Hepatocyte (in vitro differentiated cells): ENCODE measurements around the gene ZDHHC22. TPM values are rescaled to one million over a fixed set of nuclear protein-coding genes. Genes with fewer than 3 reads are reported as not detected.

Source experiments
- DNase-seq: peaks from one replicate; pipeline ENCODE4 v3.0.0-alpha.2; 2016; ENCODE audit warnings: low spot score
- H2AFZ ChIP-seq: fragments of 200-600 bp; sonication (generic); 2 replicates; pipeline ENCODE4 v1.6.0; 2016; ENCODE audit warnings: antibody characterized with exemption, mild to moderate bottlenecking
- H3K27ac ChIP-seq: fragments of 200-600 bp; sonication (generic); 2 replicates; pipeline ENCODE4 v1.5.1; 2016; ENCODE audit warnings: mild to moderate bottlenecking
- H3K27me3 ChIP-seq: fragments of 200-600 bp; sonication (generic); 2 replicates; pipeline ENCODE4 v1.6.1; 2016
- H3K36me3 ChIP-seq: fragments of 200-600 bp; sonication (generic); replicated peaks from 2 replicates; pipeline ENCODE4 v1.5.1; 2016; ENCODE audit warnings: low read depth; ENCODE audit not compliant: insufficient read depth
- H3K4me1 ChIP-seq: fragments of 200-600 bp; sonication (generic); 2 replicates; pipeline ENCODE4 v1.5.1; 2016; ENCODE audit warnings: mild to moderate bottlenecking, moderate library complexity; ENCODE audit not compliant: insufficient read depth
- H3K4me2 ChIP-seq: fragments of 200-600 bp; sonication (generic); 2 replicates; pipeline ENCODE4 v1.6.0; 2016
- H3K4me3 ChIP-seq: fragments of 200-600 bp; sonication (generic); 2 replicates; pipeline ENCODE4 v1.5.1; 2016; ENCODE audit warnings: mild to moderate bottlenecking
- H3K79me2 ChIP-seq: fragments of 200-600 bp; sonication (generic); 2 replicates; pipeline ENCODE4 v1.6.0; 2017; ENCODE audit warnings: mild to moderate bottlenecking
- H3K9me2 ChIP-seq: fragments of 200-600 bp; sonication (generic); replicated peaks from 2 replicates; pipeline ENCODE4 v1.6.0; 2017; ENCODE audit warnings: mild to moderate bottlenecking; ENCODE audit not compliant: insufficient read depth
- H3K9me3 ChIP-seq: fragments of 200-600 bp; sonication (generic); 2 replicates; pipeline ENCODE4 v1.5.1; 2016; ENCODE audit warnings: low read depth, mild to moderate bottlenecking
- H4K20me1 ChIP-seq: fragments of 200-600 bp; sonication (generic); 2 replicates; pipeline ENCODE4 v1.6.0; 2016; ENCODE audit warnings: mild to moderate bottlenecking; ENCODE audit not compliant: insufficient read depth, poor library complexity, severe bottlenecking
- EZH2 ChIP-seq: fragments of 200-600 bp; sonication (generic); IDR thresholded peaks from 2 replicates; pipeline ENCODE4 v1.6.1; 2016; ENCODE audit warnings: antibody characterized with exemption, mild to moderate bottlenecking, borderline replicate concordance
- EZH2phosphoT487 ChIP-seq: fragments of 200-600 bp; sonication (generic); IDR thresholded peaks from one replicate; pipeline ENCODE4 v1.6.1; 2018; ENCODE audit warnings: antibody characterized with exemption, mild to moderate bottlenecking, low read depth, moderate library complexity; ENCODE audit not compliant: unreplicated experiment, severe bottlenecking
- WGBS: methylation state at CpG from one replicate; pipeline ENCODE4 v1.1.6; 2016; ENCODE audit warnings: low lambda C conversion rate; ENCODE audit errors: missing lambda C conversion rate; 5-methylcytosine and 5-hydroxymethylcytosine counted together
- polyA plus RNA-seq: library from polyadenylated mRNA; unstranded; fragments of >200 nt; fragmentation: Nextera tagmentation; extraction: Ambion mirVana; gene quantifications from 2 replicates; pipeline ENCODE4 v1.2.1, GENCODE V29; 2016
- total RNA-seq: library from RNA; depleted of rRNA; stranded (reverse); fragments of >200 nt; gene quantifications from 2 replicates; pipeline ENCODE4 v1.2.3, GENCODE V29; 2014
- TF ChIP-seq, protein P1 (sequence below): fragments of 200-600 bp; sonication (generic); IDR thresholded peaks from 2 replicates; pipeline ENCODE4 v1.5.1; 2016; ENCODE audit warnings: antibody characterized with exemption, mild to moderate bottlenecking; ENCODE audit not compliant: poor library complexity

The ZDHHC22 gene
- total and polyA plus RNA-seq, 2 experiments from 2014 or later: not detected

DNA sequence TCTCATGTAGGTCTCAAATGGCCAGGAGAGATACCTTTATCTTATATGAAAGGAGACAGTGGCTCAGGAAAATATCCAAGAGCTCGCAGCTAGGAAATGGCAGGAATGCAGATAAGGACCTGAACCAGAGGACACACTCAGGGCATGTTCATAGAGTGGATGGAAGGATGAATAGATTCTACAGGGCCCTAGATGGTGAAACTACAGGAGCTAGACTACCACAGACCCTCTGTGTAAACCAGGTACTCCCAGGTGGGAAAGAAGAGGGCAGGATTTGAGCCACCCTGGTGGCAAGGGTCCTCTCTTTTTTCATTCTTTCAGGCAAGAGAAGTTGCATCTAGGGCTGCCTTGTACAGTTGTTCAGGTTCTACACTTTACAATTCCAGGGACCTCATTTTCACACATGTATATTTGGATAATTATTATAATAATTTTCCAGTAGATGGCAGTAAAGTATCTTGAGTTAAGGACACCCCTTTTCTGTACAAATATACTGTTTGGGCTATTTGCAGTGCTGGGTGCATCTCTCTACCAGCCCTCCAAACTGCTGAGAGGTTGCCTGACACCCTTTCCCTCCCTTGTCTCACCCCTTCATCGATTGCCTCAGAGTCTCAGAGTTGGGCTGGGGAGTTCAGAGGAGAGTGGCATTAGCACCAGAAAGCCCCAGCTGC lies 10.5 kb upstream of the ZDHHC22 start:
- H3K27ac ChIP-seq: no peak overlapping the region
- no peak for DNase-seq
- WGBS: 30% methylated on average over 2 of the region's 2 CpGs
- peaks cover 23% of the 10 kb centered on the region for H3K27me3 ChIP-seq
- H3K4me1 ChIP-seq: no peaks in the 10 kb centered on the region
- no peaks in the 10 kb centered on the region for H3K79me2 ChIP-seq
- no peaks in the 10 kb centered on the region for H3K9me3 ChIP-seq
- H3K36me3 ChIP-seq: no peaks in the 10 kb centered on the region
- H2AFZ ChIP-seq: no peak overlapping the region
- H4K20me1 ChIP-seq: no peaks in the 10 kb centered on the region
- TF ChIP-seq, protein P1, sequence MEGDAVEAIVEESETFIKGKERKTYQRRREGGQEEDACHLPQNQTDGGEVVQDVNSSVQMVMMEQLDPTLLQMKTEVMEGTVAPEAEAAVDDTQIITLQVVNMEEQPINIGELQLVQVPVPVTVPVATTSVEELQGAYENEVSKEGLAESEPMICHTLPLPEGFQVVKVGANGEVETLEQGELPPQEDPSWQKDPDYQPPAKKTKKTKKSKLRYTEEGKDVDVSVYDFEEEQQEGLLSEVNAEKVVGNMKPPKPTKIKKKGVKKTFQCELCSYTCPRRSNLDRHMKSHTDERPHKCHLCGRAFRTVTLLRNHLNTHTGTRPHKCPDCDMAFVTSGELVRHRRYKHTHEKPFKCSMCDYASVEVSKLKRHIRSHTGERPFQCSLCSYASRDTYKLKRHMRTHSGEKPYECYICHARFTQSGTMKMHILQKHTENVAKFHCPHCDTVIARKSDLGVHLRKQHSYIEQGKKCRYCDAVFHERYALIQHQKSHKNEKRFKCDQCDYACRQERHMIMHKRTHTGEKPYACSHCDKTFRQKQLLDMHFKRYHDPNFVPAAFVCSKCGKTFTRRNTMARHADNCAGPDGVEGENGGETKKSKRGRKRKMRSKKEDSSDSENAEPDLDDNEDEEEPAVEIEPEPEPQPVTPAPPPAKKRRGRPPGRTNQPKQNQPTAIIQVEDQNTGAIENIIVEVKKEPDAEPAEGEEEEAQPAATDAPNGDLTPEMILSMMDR: peak; percentile 45
- no peak for TF ChIP-seq EZH2phosphoT487
- no peaks in the 10 kb centered on the region for H3K9me2 ChIP-seq
- no peak overlapping the region for H3K4me2 ChIP-seq
- H3K4me3 ChIP-seq: no peak overlapping the region

DNA sequence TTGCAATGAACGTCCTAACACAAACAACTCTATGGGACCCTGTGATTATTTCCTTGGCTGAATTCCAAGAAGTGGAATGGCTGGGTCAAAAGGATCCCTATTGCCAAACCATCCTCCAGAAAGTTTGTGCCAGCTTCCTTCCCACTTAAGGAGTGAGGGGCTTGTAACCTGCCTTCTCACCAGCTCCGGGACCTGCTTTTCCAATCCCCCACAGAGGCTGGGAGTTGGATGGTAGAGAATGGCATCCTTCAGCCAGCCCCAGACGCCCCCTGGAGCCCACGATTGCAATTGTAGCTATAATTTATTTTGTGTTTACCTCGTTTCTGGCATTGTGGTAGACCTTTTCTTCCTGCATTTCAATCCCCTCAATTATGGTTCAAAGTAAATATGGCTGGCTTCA lies 9.7 kb upstream of the ZDHHC22 start:
- peaks cover 31% of the 10 kb centered on the region for H3K27me3 ChIP-seq
- TF ChIP-seq EZH2 (no peak), EZH2phosphoT487 (no peak)
- TF ChIP-seq, protein P1: peak; percentile 48
- no peak overlapping the region for H3K4me2 ChIP-seq
- H3K79me2 ChIP-seq: no peaks in the 10 kb centered on the region
- no peak overlapping the region for H3K4me3 ChIP-seq
- H3K36me3 ChIP-seq: no peaks in the 10 kb centered on the region
- H3K27ac ChIP-seq: no peak overlapping the region
- 14% methylated on average over 5 of the region's 5 CpGs for WGBS
- H4K20me1 ChIP-seq: no peaks in the 10 kb centered on the region
- H3K9me3 ChIP-seq: no peaks in the 10 kb centered on the region
- H3K4me1 ChIP-seq: no peaks in the 10 kb centered on the region
- no peak overlapping the region for H2AFZ ChIP-seq
- H3K9me2 ChIP-seq: no peaks in the 10 kb centered on the region
- DNase-seq: peak; percentile 32

DNA sequence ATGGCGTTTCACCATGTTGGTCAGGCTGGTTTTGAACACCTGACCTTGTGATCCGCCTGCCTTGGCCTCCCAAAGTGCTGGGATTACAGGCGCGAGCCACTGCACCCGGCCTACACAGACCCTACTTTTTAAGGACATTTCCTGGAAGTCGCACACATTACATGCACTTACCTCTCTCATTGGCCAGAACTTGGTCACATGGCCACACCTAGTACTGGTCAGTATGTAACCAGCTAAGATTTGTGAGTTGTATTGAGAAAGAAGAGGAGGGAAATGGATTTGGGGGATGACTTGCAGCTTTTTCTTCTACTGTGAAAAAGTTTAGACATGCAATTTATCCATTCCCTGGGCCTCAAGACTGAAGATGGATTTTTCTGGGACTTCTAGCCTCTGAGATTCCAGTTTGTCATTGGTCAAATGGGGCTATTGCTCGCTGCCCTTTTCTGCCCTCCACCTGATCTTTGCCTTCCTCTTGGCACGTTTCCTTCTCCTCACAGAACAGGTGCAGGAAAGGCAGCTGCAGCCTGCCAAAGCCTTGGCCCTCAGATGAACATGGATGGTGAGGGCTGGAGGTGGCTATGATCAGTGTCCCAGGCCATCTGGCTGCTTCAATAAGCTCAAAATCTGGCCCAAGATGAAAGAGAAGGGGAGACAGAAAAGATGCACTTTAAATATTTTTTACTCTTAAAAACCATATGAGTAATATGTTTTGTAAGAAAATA lies 7.1 kb upstream of the ZDHHC22 start:
- H3K4me2 ChIP-seq: no peak overlapping the region
- H3K4me1 ChIP-seq: no peaks in the 10 kb centered on the region
- no peak overlapping the region for H2AFZ ChIP-seq
- H3K9me3 ChIP-seq: no peaks in the 10 kb centered on the region
- no peak overlapping the region for H3K4me3 ChIP-seq
- no peaks in the 10 kb centered on the region for H3K36me3 ChIP-seq
- no peak overlapping the region for H3K27ac ChIP-seq
- no peaks in the 10 kb centered on the region for H3K9me2 ChIP-seq
- H3K79me2 ChIP-seq: no peaks in the 10 kb centered on the region
- no peaks in the 10 kb centered on the region for H4K20me1 ChIP-seq
- WGBS: 72% methylated on average over 8 of the region's 8 CpGs
- H3K27me3 ChIP-seq: peaks cover 45% of the 10 kb centered on the region
- TF ChIP-seq EZH2 (no peak), EZH2phosphoT487 (no peak)
- TF ChIP-seq, protein P1: no peak
- no peak for DNase-seq
